Measurements from ENCODE around the gene ZNF24.

GRCh38 chr18:35334212-35334611, 10.0 kb downstream of the ZNF24 start:
- TF ChIP-seq EZH2 (IDR thresholded peaks at IDR 0.05) (no peak), SIN3A (IDR thresholded peaks at IDR 0.05; ENCODE audit: low read depth) (no peak), POLR2AphosphoS5 (IDR thresholded peaks at IDR 0.05; ENCODE audit: low read depth, low read length) (no peak), RAD21 (IDR thresholded peaks at IDR 0.05; ENCODE audit: low read depth) (no peak), JUND (IDR thresholded peaks at IDR 0.05) (no peak), CEBPB (IDR thresholded peaks at IDR 0.05; ENCODE audit: low read depth) (no peak), POLR2A (IDR thresholded peaks at IDR 0.05; ENCODE audit: borderline replicate concordance, extremely low read depth, insufficient read depth, insufficient read length) (no peak), ZNF274 (IDR thresholded peaks at IDR 0.05; ENCODE audit: low read depth, low read length) (no peak)
- TF ChIP-seq, protein P1, sequence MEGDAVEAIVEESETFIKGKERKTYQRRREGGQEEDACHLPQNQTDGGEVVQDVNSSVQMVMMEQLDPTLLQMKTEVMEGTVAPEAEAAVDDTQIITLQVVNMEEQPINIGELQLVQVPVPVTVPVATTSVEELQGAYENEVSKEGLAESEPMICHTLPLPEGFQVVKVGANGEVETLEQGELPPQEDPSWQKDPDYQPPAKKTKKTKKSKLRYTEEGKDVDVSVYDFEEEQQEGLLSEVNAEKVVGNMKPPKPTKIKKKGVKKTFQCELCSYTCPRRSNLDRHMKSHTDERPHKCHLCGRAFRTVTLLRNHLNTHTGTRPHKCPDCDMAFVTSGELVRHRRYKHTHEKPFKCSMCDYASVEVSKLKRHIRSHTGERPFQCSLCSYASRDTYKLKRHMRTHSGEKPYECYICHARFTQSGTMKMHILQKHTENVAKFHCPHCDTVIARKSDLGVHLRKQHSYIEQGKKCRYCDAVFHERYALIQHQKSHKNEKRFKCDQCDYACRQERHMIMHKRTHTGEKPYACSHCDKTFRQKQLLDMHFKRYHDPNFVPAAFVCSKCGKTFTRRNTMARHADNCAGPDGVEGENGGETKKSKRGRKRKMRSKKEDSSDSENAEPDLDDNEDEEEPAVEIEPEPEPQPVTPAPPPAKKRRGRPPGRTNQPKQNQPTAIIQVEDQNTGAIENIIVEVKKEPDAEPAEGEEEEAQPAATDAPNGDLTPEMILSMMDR (IDR thresholded peaks at IDR 0.05 in 2 of 3, conservative IDR thresholded peaks at IDR 0.05 in 1 of 3; ENCODE audit: borderline replicate concordance in 1 of 3, insufficient read depth in 1 of 3, low read depth in 2 of 3, low read length in 2 of 3): no peak
- TF ChIP-seq, protein P2, sequence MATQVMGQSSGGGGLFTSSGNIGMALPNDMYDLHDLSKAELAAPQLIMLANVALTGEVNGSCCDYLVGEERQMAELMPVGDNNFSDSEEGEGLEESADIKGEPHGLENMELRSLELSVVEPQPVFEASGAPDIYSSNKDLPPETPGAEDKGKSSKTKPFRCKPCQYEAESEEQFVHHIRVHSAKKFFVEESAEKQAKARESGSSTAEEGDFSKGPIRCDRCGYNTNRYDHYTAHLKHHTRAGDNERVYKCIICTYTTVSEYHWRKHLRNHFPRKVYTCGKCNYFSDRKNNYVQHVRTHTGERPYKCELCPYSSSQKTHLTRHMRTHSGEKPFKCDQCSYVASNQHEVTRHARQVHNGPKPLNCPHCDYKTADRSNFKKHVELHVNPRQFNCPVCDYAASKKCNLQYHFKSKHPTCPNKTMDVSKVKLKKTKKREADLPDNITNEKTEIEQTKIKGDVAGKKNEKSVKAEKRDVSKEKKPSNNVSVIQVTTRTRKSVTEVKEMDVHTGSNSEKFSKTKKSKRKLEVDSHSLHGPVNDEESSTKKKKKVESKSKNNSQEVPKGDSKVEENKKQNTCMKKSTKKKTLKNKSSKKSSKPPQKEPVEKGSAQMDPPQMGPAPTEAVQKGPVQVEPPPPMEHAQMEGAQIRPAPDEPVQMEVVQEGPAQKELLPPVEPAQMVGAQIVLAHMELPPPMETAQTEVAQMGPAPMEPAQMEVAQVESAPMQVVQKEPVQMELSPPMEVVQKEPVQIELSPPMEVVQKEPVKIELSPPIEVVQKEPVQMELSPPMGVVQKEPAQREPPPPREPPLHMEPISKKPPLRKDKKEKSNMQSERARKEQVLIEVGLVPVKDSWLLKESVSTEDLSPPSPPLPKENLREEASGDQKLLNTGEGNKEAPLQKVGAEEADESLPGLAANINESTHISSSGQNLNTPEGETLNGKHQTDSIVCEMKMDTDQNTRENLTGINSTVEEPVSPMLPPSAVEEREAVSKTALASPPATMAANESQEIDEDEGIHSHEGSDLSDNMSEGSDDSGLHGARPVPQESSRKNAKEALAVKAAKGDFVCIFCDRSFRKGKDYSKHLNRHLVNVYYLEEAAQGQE (IDR thresholded peaks at IDR 0.05; ENCODE audit: low read depth): no peak

All from HCT116 (cell line).